WTC11 (cell line): ENCODE data around the gene CLCA1. TPM values are rescaled to one million over a fixed set of nuclear protein-coding genes. Genes with fewer than 3 reads are reported as not detected.

Experiments
- ATAC-seq: fragments of 200-7000 bp; cut with Tn5 transposase; 2 replicates; pipeline ENCODE4 v1.10.0; 2021; ENCODE audit warnings: mild to moderate bottlenecking, moderate library complexity
- CTCF ChIA-PET: fragments of 300-600 bp; sonication (Branson Sonifier 250); formaldehyde crosslinking; loops from one replicate; lab custom pipeline; 2021; ENCODE audit warnings: antibody characterized with exemption; lab: Charles Lee
- POLR2A ChIA-PET: fragments of 350-600 bp; sonication (Branson Sonifier 250); formaldehyde crosslinking; loops from one replicate; lab custom pipeline; 2021; ENCODE audit warnings: antibody characterized with exemption; lab: Charles Lee
- DNase-seq: peaks from one replicate; pipeline ENCODE4 v3.0.0; 2021; ENCODE audit warnings: low spot score
- H3K27ac Mint-ChIP-seq: 2 replicates; pipeline ENCODE4 v1.8.0; 2021; ENCODE audit warnings: mixed read lengths
- H3K27me3 Mint-ChIP-seq: 2 replicates; pipeline ENCODE4 v1.8.0; 2021; ENCODE audit warnings: low read depth, mild to moderate bottlenecking, moderate library complexity, mixed read lengths
- H3K36me3 Mint-ChIP-seq: 2 replicates; pipeline ENCODE4 v1.8.0; 2021; ENCODE audit warnings: mixed read lengths
- H3K4me1 Mint-ChIP-seq: 2 replicates; pipeline ENCODE4 v1.8.0; 2022; ENCODE audit warnings: mixed read lengths
- H3K4me3 Mint-ChIP-seq: 2 replicates; pipeline ENCODE4 v1.8.0; 2021; ENCODE audit warnings: mild to moderate bottlenecking, moderate library complexity, mixed read lengths
- H3K9me3 Mint-ChIP-seq: 2 replicates; pipeline ENCODE4 v1.8.0; 2021; ENCODE audit warnings: mixed read lengths
- AFF4 ChIP-seq: sonication (generic); formaldehyde crosslinking; IDR thresholded peaks from 2 replicates; pipeline ENCODE4 v1.8.1; 2023; ENCODE audit warnings: mild to moderate bottlenecking, missing genetic modification reagents, borderline replicate concordance
- AR ChIP-seq: fragments of 250-450 bp; sonication (Bioruptor Pico); IDR thresholded peaks from 2 replicates; pipeline ENCODE4 v1.9.0; 2021; ENCODE audit warnings: mild to moderate bottlenecking
- E2F4 ChIP-seq: sonication (generic); formaldehyde crosslinking; IDR thresholded peaks from 2 replicates; pipeline ENCODE4 v1.8.1; 2022; ENCODE audit warnings: low read depth, mild to moderate bottlenecking, moderate library complexity, missing genetic modification reagents, borderline replicate concordance
- FOXP4 ChIP-seq: sonication (generic); formaldehyde crosslinking; IDR thresholded peaks from 2 replicates; pipeline ENCODE4 v1.8.0; 2022; ENCODE audit warnings: mild to moderate bottlenecking, missing genetic modification reagents
- GTF2I ChIP-seq: fragments of 250-450 bp; sonication (Bioruptor Pico); conservative IDR thresholded peaks from 2 replicates; pipeline ENCODE4 v1.4.0; 2021; ENCODE audit warnings: mild to moderate bottlenecking
- MAX ChIP-seq: sonication (generic); formaldehyde crosslinking; IDR thresholded peaks from 2 replicates; pipeline ENCODE4 v1.8.0; 2022; ENCODE audit warnings: mild to moderate bottlenecking, missing genetic modification reagents
- NFYB ChIP-seq: sonication (generic); formaldehyde crosslinking; conservative IDR thresholded peaks from 2 replicates; pipeline ENCODE4 v1.8.0; 2022; ENCODE audit warnings: low read depth, missing genetic modification reagents
- RELA ChIP-seq: sonication (generic); formaldehyde crosslinking; IDR thresholded peaks from 2 replicates; pipeline ENCODE4 v1.8.1; 2022; ENCODE audit warnings: missing genetic modification reagents, mild to moderate bottlenecking, borderline replicate concordance
- SMAD4 ChIP-seq: sonication (generic); formaldehyde crosslinking; IDR thresholded peaks from 2 replicates; pipeline ENCODE4 v1.8.0; 2022; ENCODE audit warnings: mild to moderate bottlenecking, missing genetic modification reagents
- STAT6 ChIP-seq: sonication (generic); formaldehyde crosslinking; conservative IDR thresholded peaks from 2 replicates; pipeline ENCODE4 v1.8.1; 2023; ENCODE audit warnings: mild to moderate bottlenecking, low read depth, missing genetic modification reagents, moderate library complexity
- USF2 ChIP-seq: sonication (generic); formaldehyde crosslinking; IDR thresholded peaks from 2 replicates; pipeline ENCODE4 v1.8.1; 2023; ENCODE audit warnings: mild to moderate bottlenecking, missing genetic modification reagents, moderate library complexity
- ZNF138 ChIP-seq: sonication (generic); formaldehyde crosslinking; conservative IDR thresholded peaks from 2 replicates; pipeline ENCODE4 v1.8.1; 2022; ENCODE audit warnings: mild to moderate bottlenecking, moderate library complexity, missing genetic modification reagents
- ZNF232 ChIP-seq: sonication (generic); formaldehyde crosslinking; IDR thresholded peaks from 2 replicates; pipeline ENCODE4 v1.8.0; 2022; ENCODE audit warnings: mild to moderate bottlenecking, missing genetic modification reagents
- ZNF423 ChIP-seq: fragments of 250-450 bp; sonication (Bioruptor Pico); IDR thresholded peaks from 2 replicates; pipeline ENCODE4 v2.1.2; 2022; ENCODE audit warnings: mild to moderate bottlenecking, moderate library complexity
- ZNF425 ChIP-seq: fragments of 250-450 bp; sonication (Bioruptor Pico); conservative IDR thresholded peaks from 2 replicates; pipeline ENCODE4 v1.9.0; 2021; ENCODE audit warnings: mild to moderate bottlenecking
- total RNA-seq: library from RNA; stranded (reverse); gene quantifications from 3 replicates; pipeline ENCODE4 v1.2.3, GENCODE V29; 2021

Gene CLCA1
- total RNA-seq, 1 experiment from 2014 or later, result 0.11 TPM

- TF ChIP-seq FOXP4, result no peak
- TF ChIP-seq ZNF138 (CRISPR knock-in tag), result no peak
Measured at GRCh38 chr1:86477682-86478081, 9.0 kb downstream of the CLCA1 start (continued).

GRCh38 chr1:86478416-86479156, 9.9 kb downstream of the CLCA1 start:
- Mint-ChIP-seq H3K36me3 (no peaks in the 10 kb centered on the region), H3K9me3 (no peaks in the 10 kb centered on the region; the same call in 1 of the 2 replicates), H3K27ac (no peak overlapping the region), H3K27me3 (no peaks in the 10 kb centered on the region), H3K4me3 (no peak overlapping the region), H3K4me1 (peaks cover 7% of the 10 kb centered on the region)
- POLR2A ChIA-PET, result no interaction called here
- CTCF ChIA-PET, result no interaction called here
- ATAC-seq (no peak), DNase-seq (no peak)
- no peak for TF ChIP-seq GTF2I (CRISPR knock-in tag)
- TF ChIP-seq ZNF423, result no peak
- TF ChIP-seq STAT6 (CRISPR knock-in tag), result no peak
- TF ChIP-seq AR (CRISPR knock-in tag), result no peak
- TF ChIP-seq ZNF425, result no peak
- no peak for TF ChIP-seq ZNF232 (CRISPR knock-in tag)
- TF ChIP-seq MAX (CRISPR knock-in tag), result no peak
- TF ChIP-seq SMAD4 (CRISPR knock-in tag), result no peak
- TF ChIP-seq NFYB (CRISPR knock-in tag), result no peak
- no peak for TF ChIP-seq USF2 (CRISPR knock-in tag)
- TF ChIP-seq E2F4 (CRISPR knock-in tag), result no peak
- TF ChIP-seq RELA (CRISPR knock-in tag), result no peak
- TF ChIP-seq AFF4 (CRISPR knock-in tag), result no peak
